NCI-H2081 treated with DMSO at 0.1 percent for 48 hours (cell line): ENCODE results near the gene FOXL2NB.
"Not testable (repeated sequence)": the region's sequence is repeated elsewhere in the genome, so short reads cannot be mapped to it uniquely, and the experiment has no call there.

Experiments used
- DNase-seq: peaks from one replicate; lab custom pipeline; 2025; lab: John Stamatoyannopoulos, UW

The FOXL2NB gene

DNA sequence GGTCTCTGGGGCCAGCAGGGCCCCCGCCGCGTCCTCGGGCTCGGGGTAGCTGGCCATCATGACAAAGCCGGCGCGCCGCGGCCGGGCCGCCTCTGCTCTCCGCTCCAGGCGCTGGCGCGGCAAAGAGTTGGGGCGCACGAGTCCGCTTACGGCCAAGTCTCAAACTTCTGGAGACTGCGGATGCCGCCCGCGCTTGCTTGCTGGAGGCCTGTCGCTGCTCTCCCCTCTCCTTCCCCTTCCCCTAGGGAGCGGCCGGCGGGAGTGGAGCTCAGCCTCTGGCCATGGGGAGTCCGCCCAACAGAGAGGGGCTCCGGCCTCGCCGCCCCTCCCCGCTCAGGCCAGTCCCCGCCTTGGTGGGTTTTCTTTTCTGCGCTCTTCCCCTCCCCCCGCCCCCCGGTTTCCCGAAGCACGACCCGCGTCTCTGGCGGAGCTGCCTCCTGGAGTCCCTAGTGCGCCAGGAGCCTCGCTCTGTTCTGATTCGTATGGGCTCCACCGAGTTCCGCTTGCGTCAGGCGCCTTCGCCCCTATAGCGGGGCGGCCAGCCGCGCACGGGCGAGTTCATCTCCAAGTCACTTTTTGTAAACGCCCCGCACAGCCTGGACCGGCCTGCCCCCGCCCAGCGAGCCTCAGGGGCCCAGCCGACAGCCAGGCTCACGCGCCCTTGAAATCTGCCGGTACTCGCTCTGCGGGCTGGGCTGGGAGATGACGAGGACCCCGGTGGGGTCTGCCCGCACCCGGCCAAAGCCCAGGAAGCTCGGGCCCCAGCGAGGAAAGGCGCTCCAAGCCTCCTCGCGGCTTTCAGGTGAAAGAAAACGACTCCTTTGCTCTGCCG lies at the start of gene FOXL2NB, which contains the start of gene FOXL2:
TSS of gene FOXL2NB (plus strand) at position 555 of the 832 bp plus-strand sequence. CDS start at position 703, 148 bp downstream.
TSS of gene FOXL2 (minus strand) at position 475 of the 832 bp plus-strand sequence. CDS start at position 60, 415 bp downstream.
- DNase-seq, result no peak

DNA sequence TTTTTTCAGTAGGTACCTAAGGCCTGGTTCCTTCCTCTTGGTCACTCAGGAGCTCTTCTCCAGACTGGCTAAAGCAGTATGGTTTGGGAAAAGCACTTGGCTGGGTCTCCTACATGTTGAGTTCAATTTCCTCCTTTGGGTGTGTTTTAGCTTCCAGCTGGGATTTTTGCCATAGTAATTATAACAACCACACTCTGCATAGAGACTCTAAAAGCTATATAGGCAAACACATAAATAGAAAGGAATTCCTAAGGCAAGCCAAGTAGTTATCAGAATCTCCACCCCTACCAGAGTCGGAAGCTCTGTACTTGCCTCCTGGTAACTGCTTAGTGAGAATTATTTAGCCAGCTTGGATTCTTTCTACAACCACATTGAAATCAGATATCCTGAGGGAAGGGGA lies 48.7 kb upstream of the FOXL2NB start:
- no peak for DNase-seq

GRCh38 chr3:138898708-138899107 lies 48.3 kb upstream of the FOXL2NB start:
- DNase-seq, result no peak

GRCh38 chr3:138899351-138899991 lies 47.5 kb upstream of the FOXL2NB start:
- DNase-seq, result no peak

GRCh38 chr3:138901567-138901966 lies 45.5 kb upstream of the FOXL2NB start:
- DNase-seq, result no peak

- no peak for DNase-seq
Observed at GRCh38 chr3:138902171-138902570, 44.8 kb upstream of the FOXL2NB start.

GRCh38 chr3:138907539-138907938 lies 39.5 kb upstream of the FOXL2NB start:
- no peak for DNase-seq

DNA sequence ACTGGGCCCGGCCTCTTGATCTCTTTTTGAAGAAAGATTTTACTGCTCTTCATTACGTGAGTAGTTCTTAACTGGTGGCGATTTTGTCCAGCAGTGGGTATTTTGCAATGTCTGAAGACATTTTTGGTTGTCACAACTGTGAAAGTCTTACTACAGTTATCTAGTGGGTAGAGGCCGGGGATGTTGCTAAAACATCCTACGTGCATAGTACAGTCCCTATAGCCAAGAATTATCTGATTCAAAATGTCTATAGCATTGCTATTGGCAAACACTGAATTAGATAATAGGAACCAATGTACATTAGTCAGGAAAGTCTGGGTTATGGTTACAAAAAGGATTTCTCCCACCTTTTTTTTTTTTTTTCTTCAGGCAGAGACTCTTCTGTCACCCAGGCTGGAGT lies 38.2 kb upstream of the FOXL2NB start:
- DNase-seq, result no peak

DNA sequence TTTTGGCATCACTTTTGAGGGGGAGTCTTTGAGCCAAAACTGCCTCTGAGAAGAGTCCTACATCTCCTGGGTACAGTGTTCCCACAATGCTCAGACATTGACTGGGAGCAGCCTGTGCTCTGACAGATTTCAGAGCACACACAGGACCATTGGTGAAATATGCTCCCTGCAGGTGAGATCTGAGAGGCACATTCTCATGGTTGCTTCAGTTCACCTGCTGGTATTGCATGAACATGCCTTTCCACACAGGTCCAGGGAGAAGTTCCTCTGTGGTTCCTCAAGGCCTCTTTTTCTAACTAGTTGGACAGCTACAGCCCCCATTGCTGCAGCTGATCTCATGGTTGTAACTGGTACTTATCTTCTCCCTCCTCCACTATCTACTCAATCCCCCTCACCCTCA lies 37.1 kb upstream of the FOXL2NB start:
- no peak for DNase-seq

- DNase-seq, result no peak
Observed at GRCh38 chr3:138911621-138912020, 35.4 kb upstream of the FOXL2NB start.

DNA sequence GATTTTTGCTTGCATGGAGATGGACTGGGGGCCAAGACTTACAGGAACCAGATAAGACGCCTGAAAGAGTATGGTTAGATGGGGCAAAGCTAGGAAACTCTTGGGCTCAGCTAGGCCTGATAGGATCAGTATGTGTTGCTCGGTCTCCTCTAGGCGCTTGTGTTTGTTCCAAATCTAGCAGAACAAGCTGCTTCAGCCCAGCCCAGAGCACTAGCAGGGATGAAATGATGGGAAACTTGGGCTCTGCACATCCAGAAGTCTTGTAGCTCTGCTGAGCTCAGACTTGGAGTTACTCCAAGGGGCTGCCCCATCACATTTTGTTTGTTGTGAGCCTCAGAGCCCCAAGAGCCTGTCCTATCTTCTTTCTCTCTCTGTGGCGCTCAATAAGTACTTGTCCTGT lies 34.8 kb upstream of the FOXL2NB start:
- no peak for DNase-seq

DNA sequence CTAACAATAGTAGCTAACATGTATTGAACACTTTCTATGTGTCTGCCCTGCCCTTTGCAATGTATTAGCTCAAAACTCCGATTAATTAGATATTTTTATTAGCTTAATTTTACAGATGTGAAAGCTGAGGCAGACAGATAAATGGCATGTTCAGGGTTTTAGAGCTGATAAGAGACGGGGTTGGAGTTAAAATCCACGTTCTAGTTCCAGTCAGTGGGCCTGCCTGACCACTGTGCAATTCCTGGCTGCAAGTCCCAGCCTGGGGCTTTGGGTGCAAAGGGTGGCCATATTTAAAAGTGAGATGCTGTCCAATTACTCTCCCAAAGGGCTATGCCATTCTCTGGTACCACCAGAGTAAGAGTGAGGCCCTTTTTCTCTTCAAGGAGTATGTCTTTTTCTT lies 33.3 kb upstream of the FOXL2NB start:
- no peak for DNase-seq

DNA sequence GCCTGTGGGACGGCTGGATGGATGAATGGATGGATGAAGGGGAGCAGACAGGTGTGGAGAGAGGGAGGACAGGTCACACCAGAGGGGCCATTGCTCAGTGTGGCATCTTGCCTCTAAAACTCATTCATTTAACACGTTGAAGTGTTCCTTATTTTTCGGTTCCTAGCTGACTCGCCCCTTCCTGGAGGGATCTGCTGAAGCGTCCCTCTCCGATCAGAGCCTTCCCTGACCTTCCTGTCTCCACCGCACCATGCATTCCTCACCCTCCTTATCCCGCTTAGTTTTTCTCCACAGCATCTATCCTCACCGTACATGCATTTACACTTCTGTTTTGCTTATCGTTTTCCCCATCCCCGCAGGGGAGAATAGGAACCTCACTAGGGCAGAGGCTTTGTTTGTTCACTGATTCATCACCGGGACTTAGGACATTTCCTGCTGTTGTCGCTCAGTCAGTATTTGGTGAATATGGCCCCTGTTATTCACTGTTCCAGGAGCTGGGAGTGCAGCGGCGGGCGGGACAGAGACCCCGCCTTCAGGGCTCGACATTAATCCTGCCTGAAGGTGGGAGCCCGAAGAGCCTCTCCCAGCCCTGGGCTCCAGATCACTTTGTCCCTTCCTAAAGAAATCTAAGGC lies 32.0 kb upstream of the FOXL2NB start:
- DNase-seq, result peak; percentile 33

DNA sequence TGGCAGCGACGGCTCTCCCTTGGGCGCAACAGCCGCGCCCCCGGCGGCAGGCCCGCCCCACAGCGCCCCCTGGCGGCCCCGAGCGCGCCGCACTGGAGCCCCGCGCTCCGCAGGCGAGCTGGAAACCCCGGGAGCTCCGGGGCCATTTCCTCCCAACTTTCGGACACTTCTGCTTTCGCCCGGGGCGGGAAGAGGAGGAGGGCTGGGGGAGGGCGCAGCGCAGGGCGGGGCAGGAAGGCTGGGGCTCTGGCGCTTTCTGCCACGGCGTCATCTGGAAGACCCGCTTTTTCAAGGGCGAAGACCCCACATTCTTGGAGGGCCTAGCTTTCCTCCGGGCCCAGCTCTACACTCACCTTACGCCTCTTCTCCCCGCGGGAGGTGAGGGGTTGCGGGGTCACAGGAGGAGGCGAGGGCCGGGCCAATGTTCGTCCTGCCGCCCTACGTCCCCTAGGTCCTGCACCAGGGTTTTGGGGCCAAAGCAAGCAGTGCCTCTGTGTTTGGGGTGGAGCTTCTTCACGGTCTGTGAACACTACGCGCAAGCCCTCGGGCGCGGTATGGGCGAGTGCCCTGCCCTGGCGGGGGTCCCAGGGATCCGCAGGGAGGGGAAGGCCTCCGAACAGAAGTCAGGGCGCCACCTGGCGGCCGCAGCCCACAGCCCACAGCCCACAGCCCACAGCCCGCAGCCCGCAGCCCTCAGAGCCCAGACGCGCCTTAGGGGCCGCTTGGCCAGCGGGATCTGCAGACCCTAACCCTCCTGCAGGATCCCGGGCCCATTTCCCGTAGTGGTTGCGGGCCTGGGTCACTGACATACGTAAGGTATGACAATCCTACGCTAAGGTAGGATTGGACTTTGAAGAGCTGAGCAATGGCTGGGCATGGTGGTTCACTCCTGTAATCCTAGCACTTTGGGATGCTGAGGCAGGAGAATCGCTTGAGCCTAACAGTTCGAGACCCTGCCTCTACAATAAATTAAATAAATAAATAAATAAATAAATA lies 31.2 kb upstream of the FOXL2NB start:
- peak; percentile 66 for DNase-seq

- DNase-seq, result no peak
Observed at GRCh38 chr3:138916824-138917223, 30.2 kb upstream of the FOXL2NB start.

- no peak for DNase-seq
Observed at GRCh38 chr3:138919325-138919724, 27.7 kb upstream of the FOXL2NB start.

DNA sequence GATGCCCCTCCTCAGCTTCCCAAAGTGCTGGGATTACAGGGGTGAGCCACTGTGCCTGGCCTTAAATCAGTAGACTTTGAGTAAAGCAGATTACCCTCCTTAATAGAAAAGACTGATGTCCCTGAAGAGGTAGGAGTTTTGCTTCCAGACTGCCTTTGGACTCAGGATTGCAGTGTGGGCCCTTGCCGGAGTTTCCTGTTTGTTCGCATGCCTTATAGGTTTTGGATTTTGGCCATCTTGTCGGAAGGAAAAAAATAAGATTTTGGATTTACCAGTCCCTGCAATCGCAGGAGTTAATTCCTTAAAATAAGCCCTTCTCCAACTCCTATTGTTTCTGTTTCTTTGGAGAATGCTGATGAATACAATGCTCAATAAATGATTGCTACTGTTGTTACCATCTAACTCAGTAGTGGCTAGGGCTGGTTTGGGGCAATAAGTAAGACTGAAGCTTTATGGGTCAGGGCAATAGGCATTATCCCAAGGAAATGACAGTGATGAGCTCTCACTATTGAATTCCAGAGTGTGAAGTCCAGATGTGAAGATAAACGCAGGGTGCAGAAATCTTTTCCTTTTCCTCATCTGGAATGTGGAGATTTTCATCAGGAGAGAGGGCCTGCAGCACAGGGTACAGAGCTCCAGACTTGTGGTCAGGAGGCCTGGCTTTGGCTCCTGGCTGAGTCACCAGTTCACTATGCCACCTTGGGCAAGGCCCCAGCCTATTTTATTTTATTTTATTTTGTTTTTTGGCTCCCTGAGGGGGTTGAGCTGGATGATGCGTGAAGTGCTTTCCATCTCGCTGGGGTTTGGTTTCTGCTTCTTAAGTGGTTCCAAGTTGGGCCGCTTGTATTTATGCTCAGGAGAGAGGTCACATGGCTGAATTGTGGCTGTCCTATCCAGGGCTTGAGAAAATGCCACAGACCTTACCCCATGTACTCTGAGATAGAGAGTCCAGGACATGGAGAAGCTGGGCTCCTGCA lies 25.4 kb upstream of the FOXL2NB start:
- DNase-seq, result no peak

- DNase-seq, result not testable (repeated sequence)
Observed at GRCh38 chr3:138922400-138922799, 24.6 kb upstream of the FOXL2NB start.

GRCh38 chr3:138923531-138923994 lies 23.5 kb upstream of the FOXL2NB start:
- DNase-seq, result peak; percentile 35

GRCh38 chr3:138928727-138929372 lies 18.2 kb upstream of the FOXL2NB start:
- DNase-seq, result no peak
